GM19452 (cell line): ENCODE measurements around the gene LRMDA.
"Not testable (repeated sequence)": the region's sequence is repeated elsewhere in the genome, so short reads cannot be mapped to it uniquely, and the experiment has no call there.

Experiments used
- ATAC-seq: cut with Tn5 transposase; IDR thresholded peaks from one replicate; pipeline ENCODE4 v1.9.1; 2021; ENCODE audit not compliant: unreplicated experiment

The LRMDA gene

DNA sequence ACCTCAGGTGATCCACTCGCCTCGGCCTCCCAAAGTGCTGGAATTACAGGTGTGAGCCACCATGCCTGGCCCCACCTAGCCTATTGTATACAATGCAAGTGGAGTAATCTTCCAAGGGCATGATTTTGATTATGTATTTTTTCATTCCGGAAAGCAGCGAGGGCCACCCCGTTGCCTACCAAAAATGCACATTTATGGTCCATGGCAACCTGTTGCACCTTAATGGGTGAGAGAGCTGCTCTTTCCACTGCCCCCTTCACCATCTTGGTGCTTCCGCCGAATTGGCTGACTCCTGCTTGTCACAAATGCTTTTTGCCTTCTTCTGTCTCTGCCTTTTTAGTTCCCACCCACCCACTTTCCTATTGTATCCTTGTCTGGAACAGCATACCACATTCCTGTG is 699.5 kb downstream of the LRMDA start:
- ATAC-seq = no peak

DNA sequence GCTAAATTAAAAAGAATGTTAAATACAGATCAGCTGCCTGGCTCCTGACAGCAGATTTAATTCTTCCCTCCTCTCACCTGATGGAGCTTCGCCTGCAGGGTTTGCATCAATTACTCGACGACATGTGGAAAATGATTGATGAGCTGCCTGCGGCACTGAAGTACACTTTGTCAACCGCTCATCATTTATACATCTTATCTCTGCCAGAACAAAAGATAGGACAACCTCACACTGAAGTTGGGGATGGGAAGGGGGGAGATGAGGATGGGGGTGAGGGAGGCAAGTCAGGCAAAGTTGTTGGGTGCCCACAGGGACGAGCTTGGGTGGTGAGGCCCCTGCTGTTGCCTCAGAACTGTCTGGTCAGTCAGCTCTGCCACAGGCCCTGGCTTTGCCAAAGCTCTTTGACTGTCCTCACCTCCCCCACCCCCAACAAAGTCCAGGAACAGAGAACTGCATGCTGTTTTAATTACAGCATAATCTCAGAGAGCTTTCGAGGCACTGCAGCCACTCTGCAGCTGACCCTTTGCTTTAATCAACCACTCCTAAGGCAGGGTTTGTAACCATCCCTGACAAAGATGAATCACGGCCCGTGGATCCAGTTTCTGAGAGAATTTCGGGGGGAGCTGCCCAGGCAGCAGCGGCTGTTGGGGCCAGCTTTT is 702.3 kb downstream of the LRMDA start:
- no peak for ATAC-seq

DNA sequence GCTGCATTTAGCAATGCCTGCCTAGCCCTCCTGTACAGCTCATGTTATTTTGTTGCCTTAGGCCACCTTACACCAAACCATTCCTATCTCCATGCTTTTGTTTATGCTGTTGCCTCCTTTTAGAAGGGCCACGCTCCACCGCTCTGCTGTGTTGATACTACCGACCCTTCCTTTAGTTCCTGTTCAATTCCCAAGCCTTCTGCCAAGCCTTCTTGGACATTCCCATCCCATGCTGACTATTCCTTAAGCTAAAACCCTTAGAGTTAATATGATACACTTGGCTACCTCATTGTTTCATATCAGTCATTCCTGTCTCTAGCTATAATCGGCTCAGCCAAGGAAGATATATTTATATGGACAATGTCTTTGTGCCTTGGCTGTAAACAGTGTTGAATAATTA is 705.5 kb downstream of the LRMDA start:
- ATAC-seq = no peak

DNA sequence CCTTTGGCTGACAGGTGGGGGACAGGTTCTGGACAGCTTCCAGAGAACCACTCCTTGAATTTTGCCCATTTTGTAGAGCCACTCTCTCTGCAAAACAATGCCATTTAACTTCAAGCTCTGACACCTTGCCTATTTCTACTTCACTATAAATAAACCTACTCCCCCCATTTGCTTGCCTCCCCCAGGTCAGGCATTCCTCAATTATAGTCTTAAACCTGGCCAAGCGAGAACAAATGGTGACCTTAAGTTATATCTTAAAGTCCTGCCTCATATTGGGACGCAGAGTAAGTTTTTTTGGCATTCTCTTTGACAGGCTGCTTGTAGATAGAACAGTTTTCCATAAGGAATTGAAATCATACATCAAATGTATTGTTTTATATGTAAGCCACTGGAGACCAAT is 706.9 kb downstream of the LRMDA start:
- no peak for ATAC-seq

DNA sequence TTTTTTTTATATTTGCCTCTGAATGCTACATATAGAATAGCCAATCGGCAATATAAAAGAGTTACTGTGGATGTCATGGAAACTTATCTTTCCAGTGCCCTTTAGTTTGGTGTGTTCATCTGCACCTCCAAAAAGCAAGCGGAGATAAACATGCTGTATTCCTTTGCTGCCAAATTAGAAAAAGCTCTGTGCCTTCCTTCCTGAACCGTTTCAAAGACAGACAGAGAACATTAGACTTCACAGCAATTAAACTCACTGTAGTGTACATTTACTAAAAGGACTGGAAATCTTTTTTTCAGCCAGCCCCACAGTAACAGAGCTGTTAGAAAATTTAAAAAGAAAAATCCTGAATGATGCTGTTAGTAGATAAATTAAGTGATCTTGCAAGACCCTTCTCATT is 707.5 kb downstream of the LRMDA start:
- no peak for ATAC-seq

DNA sequence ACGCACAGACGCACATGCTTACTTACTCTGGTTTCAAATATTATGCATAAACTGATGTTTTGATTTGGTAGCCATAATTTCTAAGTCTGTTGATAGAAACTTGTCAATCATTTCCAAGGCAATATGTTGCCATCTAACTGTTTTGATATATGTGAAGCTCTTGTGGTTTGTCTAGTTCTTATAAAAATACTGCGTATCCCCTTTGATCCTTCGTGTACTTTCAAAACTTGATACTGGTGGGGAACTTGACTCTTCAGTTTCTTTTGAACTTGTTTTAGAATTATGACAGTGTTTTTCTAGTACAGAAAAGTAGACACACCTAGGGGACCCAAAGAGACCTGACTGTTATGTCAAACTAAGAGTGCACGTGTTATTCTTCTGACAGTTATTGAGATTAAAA is 708.0 kb downstream of the LRMDA start:
- ATAC-seq = no peak

DNA sequence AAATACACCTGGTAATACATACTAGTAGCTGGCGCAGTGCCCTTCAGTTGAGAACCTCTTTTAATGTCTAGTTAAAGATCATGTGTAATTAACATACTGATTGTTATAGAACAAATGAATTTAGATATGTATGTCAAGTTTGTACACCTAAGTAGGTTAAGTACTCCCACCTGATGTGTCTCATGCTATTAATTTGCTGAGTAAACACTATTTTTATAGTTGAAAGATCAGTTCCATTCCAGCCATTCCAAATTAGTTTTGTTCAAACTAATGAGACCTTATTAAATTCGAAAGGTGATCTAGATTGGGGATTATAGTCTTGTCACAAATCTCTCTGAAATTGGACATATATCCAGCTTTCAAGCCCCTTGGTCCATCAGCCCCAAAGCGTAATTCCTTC is 710.0 kb downstream of the LRMDA start:
- no peak for ATAC-seq

DNA sequence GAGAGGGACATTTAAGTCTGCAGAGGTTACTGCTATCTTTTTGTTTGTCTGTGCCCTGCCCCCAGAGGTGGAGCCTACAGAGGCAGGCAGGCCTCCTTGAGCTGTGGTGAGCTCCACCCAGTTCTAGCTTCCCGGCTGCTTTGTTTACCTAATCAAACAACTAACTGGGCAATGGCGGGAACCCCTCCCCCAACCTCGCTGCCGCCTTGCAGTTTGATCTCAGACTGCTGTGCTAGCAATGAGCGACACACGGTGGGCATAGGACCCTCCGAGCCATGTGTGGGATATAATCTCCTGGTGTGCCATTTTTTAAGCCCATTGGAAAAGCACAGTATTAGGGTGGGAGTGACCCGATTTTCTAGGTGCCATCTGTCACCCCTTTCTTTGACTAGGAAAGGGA is 716.8 kb downstream of the LRMDA start:
- ATAC-seq = not testable (repeated sequence)

DNA sequence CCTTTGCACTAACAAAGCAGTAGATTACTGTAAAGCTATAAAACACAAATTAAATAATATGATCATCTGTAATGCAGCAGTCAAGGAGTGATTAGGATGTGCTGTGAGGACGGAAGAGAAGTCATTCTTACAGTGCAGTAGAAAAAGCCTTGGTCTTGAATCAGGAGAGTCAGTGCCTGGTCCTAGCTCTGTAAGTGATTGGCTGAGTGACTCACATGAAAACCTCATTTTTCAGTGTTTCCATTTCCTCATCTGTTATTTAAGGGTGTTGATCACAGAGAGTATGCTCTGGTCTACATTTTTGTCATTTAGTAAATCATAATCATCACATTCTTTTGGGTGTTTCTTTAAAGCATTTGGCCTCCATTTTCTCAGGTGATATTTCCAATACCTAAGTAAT is 717.8 kb downstream of the LRMDA start:
- ATAC-seq = no peak

DNA sequence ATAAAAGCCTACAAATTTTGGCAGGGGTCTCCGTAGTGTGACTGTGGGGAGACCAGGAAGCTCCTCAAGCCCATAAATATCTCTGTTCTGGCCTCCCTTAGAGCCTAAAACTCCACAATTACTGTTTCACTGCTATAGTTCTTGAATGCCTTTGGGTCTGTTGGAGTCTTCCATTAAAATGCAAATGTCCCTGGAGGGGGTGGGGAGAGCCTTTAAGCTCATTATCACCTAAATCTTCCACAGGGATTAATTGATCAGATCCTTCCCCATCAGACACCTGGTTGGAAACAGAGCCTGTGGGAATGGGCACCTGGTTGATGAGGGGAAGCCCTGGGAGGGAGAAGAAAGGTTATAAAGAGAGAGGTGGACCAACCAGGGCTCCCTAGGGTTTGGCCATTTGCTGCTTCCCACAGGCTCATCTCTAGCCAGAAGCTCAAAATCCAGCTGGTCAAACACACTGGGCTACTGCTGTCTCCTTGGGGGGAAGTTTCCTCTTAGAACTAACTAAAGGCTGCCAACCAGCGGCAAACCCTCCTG is 718.2 kb downstream of the LRMDA start:
- ATAC-seq = no peak

DNA sequence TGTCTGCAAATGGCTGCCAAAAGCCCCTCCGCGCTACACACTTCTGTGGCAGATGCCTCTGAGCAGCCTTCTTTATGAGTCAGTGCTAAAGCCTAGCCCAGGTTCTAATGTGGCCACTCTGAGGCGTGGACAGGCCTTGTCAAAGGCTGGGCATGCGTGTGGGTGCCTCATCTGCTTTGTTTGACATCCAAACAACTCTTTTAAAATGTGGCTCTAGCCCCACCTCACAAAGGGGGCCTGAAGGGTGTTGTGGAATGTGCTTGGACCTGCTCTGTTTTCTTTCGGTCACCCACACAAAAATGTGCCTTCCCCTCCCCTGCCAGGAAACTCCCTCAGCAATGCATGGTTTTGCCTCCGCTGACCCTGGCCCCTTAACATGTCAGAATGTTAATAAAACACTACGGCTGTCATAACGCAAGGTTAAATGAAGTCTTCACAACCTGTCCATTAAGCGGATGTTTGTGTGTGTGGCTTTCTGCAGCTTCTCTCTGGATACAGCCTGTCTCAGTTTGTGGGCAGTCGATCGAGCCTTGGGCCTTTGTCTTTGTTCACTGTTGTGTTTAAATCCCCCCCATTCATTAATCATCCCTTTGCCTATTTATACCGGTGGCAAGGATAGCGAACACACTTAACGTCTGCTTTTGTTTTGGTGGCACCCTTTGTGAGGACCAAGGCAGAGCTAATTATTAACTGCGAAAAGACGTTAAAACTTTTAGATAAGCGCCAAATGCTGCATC is 718.9 kb downstream of the LRMDA start:
- ATAC-seq = no peak

DNA sequence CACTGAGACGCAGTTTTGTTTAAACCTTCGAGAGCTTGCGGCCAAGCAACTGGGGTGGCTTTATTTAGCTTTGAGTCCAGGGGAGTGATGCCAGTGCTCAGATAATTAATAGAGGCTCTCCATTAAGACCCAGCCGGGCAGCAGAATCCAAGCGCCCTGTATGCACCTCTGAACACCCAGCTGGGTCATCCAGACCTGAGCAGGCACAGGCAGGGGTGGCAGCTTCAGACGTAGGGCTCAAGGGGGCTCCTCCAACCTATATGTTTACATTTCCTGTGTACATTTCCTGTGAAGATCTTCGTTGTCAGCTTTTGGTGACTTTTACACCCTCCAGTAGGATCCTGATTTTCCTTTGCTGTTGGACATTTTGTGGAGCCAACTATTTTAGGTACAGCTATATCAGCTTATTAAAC is 719.5 kb downstream of the LRMDA start:
- no peak for ATAC-seq

DNA sequence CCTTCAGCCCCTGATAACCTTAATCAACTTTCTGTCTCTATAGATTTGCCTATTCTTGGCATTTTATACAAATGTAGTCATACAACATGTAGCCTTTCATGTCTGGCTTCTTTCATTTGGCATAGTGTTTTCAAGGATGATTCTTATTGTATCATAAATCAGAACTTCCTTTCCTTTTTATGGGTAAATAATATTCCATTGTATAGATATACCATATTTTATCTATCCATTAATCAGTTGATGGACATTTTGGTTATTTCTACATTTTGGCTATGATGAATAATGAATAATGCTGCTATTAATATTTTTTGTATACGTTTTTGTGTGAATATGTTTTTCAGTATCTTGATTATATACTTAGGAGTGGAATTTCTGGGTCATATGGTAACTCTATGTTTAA is 720.8 kb downstream of the LRMDA start:
- ATAC-seq = no peak

DNA sequence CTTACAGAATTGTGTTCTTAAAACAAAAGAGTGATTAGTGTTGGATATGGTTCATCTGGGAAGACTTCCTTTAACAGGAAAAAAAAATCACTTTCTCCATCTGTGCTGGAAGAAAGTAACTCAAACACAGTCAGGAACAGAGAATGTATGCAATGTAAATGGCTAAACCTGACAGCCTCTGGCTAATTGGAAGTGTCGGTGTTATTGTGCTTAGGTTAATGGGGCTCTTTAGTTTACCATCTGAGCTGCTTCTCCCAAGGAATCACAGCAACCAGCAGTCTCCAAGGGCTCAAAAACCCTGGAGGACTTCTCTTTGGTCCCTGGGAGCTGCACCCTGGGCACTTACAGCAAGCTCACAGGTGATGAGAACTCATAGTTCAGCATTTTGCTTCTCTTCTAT is 724.5 kb downstream of the LRMDA start:
- no peak for ATAC-seq

DNA sequence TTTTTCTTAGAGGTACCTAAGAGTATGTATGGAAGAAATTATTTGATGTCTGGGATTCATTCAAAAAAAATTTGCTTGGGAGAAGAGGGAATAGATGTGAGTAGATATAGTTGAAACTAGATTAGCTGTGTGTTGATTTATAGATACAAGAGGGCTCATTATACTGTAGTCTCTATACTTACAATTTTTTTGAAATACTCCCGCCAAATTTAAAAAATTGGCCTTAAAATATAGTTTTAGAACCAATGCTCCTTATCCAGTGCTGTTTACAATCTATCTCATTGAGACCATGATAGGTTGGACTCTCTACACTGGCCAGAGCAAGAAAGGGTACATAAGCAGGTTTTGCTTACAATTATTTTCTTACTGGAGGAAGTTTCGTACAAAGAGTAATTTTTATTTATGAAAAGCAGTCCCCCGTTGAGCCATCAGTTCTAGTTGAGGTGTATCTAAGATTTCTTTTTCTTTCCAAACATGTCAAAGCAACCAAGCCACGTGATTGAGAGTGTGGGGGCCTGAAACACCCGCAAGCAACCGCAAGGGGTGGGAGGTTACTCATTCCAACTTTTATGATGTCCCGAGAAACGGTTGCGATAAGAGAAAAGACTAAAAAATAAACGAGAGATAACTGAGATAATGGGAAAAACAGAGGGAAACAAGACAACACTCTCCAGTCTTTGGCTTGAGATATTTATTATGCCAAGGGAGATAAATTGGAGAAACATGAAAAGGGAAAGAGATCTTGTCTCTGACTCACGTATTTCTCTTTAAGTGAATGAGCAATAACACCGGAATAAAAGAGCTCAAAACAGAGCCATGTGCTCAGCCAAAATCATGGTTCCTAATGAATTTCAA is 729.2 kb downstream of the LRMDA start:
- no peak for ATAC-seq

DNA sequence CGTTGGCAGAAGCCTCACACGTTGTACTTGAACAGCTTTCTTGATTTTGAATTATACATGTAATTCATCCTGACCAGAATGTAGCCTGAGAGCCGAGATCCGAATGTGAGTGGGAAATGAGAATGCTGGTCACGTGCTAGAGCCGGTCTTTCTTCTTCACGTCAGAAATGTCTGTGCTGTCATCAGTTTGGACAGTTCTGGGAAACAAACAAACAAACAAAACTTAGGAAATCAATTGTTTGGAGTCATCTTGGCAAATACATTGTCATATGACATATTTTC is 729.8 kb downstream of the LRMDA start:
- ATAC-seq = no peak

DNA sequence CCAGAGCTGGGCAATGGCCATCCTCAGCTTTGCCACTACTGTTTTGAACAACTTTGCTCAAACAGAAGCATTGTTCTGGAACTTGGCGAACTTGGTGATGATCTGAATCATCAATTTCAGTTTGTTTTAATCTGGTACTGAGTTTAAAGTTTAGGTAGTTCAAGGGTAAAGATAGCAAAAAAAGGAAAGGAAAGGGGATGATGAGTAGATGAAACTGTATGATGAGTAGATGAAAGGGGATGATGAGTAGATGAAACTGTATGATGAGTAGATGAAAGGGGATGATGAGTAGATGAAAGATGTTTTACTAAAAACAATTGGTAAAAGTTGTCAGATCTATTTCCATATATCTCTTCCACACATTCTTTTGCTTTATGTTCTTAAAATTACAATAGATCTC is 737.0 kb downstream of the LRMDA start:
- no peak for ATAC-seq

DNA sequence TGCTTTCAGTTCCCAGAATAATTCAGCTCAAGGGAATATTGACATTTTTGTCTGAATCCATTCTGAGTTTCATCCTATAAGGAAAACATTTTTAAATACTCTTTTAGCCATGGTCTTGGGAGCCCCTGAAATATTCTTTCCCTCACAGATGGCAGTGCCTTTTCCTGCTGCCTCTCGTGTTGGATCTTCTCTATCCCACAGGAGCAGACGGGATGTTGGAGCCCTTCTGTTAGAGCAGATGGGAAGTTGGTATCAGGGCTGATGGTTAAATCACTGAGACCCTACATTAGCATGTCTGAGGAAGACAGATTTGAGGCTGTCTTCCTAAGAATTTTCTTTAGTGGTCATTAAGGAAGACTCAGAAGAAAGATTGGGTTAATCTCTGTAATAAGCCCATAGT is 737.8 kb downstream of the LRMDA start:
- ATAC-seq = no peak

DNA sequence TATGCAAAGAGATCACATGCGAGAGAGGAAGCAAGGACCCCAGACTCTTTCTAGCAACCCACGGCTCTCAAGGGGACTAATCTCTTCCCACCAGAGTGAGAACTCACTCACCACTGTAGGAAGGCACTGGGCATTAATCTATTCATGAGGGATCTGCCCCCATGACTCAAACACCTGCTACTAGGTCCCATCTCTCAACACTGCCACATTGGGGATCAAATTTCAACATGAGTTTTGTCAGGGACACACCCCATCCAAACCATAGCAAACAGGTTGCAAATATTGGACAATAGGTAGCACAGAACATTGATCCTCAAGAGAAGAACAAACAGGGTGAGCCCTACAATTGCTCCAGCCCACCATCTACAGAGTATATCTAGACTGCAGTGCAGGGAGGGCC is 740.6 kb downstream of the LRMDA start:
- ATAC-seq = no peak

DNA sequence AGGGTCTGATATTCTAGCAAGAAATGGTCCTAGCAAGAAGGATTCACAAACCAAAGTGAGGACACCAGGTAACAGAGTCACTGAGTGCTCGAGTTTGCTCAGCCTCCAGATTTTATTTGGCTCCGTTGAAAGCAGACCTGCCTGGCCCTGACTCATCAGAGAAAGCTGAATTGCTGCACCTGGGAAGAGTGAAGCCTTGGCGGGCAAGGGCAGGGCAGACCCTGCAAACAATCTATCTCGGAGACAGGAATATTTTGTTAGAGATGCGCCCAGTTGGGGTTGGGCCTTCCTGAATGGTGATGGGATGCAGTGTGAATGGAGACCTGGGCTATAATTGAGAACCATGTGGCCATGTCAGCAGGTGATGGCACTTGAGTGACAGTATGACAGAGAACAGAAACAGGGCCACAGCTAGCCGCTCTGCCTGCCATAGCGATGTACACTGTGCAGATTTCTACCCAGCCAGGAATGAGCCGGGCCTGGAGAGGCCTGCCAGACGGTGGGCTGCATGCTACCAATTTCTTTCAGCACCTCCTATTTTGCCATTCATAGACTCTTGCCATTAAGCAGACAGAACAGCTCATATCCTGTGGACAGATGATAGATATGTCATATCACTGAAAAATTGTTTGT is 744.2 kb downstream of the LRMDA start:
- ATAC-seq = no peak

DNA sequence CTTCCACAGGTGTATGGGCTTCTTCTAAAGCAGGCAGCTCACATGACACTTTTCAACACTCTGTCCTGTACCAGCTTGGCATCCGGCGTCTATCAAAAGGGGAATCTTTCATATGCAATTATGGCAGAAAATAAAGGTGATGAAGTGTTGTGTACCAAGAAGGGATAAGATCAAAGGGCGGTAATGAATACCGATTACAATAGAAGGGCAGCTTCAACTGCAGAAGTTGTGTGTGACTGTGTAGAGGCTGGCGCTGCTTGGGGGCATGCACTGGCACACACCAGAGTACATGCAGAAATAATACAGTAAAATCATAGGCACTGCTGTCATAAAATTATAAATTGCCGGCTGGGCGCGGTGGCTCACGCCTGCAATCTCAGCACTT is 744.7 kb downstream of the LRMDA start:
- no peak for ATAC-seq

DNA sequence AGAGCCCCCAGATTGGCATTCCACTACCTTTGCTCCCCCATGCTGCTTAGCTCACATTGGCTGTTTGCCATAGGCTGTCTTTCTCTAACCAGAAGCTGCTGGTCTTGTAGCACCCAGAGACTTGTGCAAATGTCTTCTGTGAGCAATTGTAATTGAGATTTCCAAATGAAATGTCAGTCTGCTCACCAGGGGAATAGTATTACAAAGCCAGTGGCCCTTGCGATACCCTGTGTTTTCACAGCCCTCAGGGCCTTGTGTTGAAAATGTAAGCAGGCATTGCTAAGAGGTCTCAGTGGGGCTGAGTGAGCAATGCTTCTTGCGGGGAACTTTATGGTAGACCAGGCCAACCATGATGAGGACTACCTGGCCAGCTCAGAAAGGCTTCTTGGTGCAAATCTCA is 746.5 kb downstream of the LRMDA start:
- no peak for ATAC-seq
